Globus pallidus (tissue), 1 donor: ENCODE results near the gene GPC3.

Experiments
- DNase-seq: peaks from one replicate; pipeline ENCODE4 v3.0.0-alpha.2; 2015; ENCODE audit warnings: low spot score

GPC3 gene

GRCh38 chrX:133681897-133682296 is 303.5 kb downstream of the GPC3 start:
- no peak for DNase-seq

- DNase-seq: no peak
These were observed 304.0 kb downstream of the GPC3 start for GRCh38 chrX:133681421-133681820.

- no peak for DNase-seq
These were observed 308.0 kb downstream of the GPC3 start for GRCh38 chrX:133677123-133678063.

GRCh38 chrX:133676344-133677122 is 308.9 kb downstream of the GPC3 start:
- DNase-seq: no peak

GRCh38 chrX:133674726-133675470 is 310.5 kb downstream of the GPC3 start:
- no peak for DNase-seq

GRCh38 chrX:133670383-133670782 is 315.0 kb downstream of the GPC3 start:
- DNase-seq: peak; percentile 16

GRCh38 chrX:133669214-133669613 is 316.2 kb downstream of the GPC3 start:
- no peak for DNase-seq

- no peak for DNase-seq
These were observed 317.0 kb downstream of the GPC3 start for GRCh38 chrX:133668225-133668931.

GRCh38 chrX:133666256-133666655 is 319.1 kb downstream of the GPC3 start:
- no peak for DNase-seq

GRCh38 chrX:133661962-133662839 is 323.2 kb downstream of the GPC3 start:
- no peak for DNase-seq

- no peak for DNase-seq
These were observed 325.1 kb downstream of the GPC3 start for GRCh38 chrX:133660281-133660680.

- no peak for DNase-seq
These were observed 327.0 kb downstream of the GPC3 start for GRCh38 chrX:133658293-133658911.

GRCh38 chrX:133655275-133656265 is 329.8 kb downstream of the GPC3 start:
- DNase-seq: no peak

GRCh38 chrX:133654811-133655210 is 330.6 kb downstream of the GPC3 start:
- no peak for DNase-seq

GRCh38 chrX:133653358-133653757 is 332.0 kb downstream of the GPC3 start:
- no peak for DNase-seq

- no peak for DNase-seq
These were observed 333.2 kb downstream of the GPC3 start for GRCh38 chrX:133652185-133652584.

- no peak for DNase-seq
These were observed 335.2 kb downstream of the GPC3 start for GRCh38 chrX:133650239-133650638.

- DNase-seq: no peak
These were observed 335.7 kb downstream of the GPC3 start for GRCh38 chrX:133649651-133650050.

- DNase-seq: no peak
These were observed 336.8 kb downstream of the GPC3 start for GRCh38 chrX:133648594-133648993.
